GM21619 (cell line): Measurements from ENCODE around the gene OXTR.
"Not testable (repeated sequence)": the region's sequence is repeated elsewhere in the genome, so short reads cannot be mapped to it uniquely, and the experiment has no call there.

Source experiments
- ATAC-seq: cut with Tn5 transposase; IDR thresholded peaks from one replicate; pipeline ENCODE4 v1.9.1; 2021; ENCODE audit not compliant: unreplicated experiment

Gene OXTR

GRCh38 chr3:8743021-8743601, 26.3 kb downstream of the OXTR start:
- ATAC-seq: no peak

DNA sequence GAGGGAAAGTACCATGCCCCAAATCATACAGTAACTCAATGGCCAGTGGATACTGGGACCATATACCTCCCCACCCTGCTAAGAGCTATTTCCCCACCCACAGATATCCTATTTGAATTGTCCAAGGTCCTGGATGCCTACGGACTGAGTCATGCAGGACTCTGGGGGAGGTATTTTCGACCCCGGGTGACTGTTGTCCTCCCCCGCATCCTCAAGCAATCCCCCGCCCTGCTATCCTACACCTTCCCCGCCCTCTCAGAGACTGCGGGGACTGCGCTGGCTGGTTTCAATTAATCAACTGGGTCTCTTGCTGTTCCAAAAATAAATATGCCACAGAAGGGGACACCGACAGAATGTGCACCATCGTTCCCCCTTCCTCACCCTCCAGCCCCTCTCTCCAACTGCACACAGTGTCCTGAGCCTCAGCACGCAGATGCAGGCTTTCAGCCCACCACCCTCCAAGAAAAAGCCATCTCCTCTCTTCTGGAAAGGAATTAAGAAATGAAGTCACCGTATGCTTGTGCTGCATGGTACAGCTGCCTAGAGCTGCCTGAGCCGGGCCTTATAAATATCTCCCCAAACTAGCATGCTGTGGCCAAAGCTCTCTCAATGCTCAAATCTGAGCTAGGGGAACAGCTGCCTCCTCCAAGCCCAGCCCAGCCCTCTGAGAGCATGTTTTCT, 27.7 kb downstream of the OXTR start:
- no peak for ATAC-seq

- ATAC-seq: peak; percentile 65
These were observed 29.5 kb downstream of the OXTR start for GRCh38 chr3:8739757-8740504.

DNA sequence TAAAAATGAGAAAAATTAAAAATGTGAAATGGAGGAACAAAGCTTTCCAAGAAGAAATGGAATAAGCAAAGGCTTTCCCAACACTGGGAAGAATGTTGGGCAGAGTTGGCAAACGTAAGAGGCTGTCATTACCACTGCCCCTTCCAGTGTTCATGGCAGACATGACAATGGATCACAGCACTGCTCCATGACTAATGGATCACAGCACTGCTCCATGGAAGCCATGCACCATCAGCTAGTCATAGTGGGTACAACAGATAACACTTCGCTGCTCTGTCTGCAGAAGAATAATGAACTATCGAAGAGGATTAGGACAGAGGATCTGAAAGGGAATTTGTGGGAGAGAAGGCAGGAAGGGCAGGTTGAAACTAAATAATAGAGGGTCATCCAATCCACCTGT, 30.8 kb downstream of the OXTR start:
- ATAC-seq: no peak

GRCh38 chr3:8737823-8738222, 31.6 kb downstream of the OXTR start:
- no peak for ATAC-seq

- no peak for ATAC-seq
These were observed 32.1 kb downstream of the OXTR start for GRCh38 chr3:8737301-8737700.

- no peak for ATAC-seq
These were observed 33.0 kb downstream of the OXTR start for GRCh38 chr3:8736436-8736835.

DNA sequence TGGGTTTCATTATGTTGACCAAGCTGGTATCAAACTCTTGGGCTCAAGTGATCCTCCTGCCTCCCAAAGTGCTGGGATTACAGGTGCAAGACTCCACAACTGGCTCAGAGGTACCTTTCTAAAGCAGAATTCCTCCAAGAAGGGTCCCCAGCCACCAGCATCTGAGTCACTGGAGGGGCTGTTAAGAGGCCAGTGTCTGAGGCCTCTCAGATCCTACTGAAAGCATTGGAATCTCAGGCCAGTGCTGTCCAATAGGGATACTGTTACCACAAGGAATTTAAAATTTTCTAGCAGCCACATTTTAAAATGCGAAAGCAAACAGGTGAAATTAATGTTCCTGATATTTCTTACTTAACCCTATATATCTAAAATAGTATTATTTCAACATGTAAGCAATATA, 34.5 kb downstream of the OXTR start:
- no peak for ATAC-seq

GRCh38 chr3:8734137-8734878, 35.1 kb downstream of the OXTR start:
- no peak for ATAC-seq

- no peak for ATAC-seq
These were observed 35.9 kb downstream of the OXTR start, which contains the start of gene CAV3 for GRCh38 chr3:8733332-8734094. Gene CAV3 (plus strand): TSS chr3:8733802. CDS start chr3:8733877, 75 bp downstream.

DNA sequence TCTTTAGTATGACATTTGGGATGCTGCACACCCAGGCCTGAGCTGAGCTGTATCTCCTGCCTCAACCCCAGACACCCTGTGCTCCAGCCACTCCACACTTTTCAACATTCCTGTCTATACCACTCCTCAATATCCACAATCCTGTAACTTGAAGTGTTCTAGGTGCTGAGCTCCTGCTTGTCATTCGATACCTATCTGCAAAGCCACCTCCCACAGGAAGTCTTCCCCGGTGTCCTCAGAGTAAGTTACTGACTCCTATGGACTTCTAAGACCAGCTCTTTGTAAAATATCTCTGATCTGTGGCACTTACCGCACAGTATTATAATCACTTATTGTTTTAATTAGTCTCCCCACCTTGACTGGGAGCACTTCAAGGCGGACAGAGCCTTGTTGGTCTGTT, 37.0 kb downstream of the OXTR start:
- no peak for ATAC-seq

GRCh38 chr3:8730656-8731055, 38.8 kb downstream of the OXTR start:
- no peak for ATAC-seq

- ATAC-seq: no peak
These were observed 39.9 kb downstream of the OXTR start for GRCh38 chr3:8729479-8729878.

DNA sequence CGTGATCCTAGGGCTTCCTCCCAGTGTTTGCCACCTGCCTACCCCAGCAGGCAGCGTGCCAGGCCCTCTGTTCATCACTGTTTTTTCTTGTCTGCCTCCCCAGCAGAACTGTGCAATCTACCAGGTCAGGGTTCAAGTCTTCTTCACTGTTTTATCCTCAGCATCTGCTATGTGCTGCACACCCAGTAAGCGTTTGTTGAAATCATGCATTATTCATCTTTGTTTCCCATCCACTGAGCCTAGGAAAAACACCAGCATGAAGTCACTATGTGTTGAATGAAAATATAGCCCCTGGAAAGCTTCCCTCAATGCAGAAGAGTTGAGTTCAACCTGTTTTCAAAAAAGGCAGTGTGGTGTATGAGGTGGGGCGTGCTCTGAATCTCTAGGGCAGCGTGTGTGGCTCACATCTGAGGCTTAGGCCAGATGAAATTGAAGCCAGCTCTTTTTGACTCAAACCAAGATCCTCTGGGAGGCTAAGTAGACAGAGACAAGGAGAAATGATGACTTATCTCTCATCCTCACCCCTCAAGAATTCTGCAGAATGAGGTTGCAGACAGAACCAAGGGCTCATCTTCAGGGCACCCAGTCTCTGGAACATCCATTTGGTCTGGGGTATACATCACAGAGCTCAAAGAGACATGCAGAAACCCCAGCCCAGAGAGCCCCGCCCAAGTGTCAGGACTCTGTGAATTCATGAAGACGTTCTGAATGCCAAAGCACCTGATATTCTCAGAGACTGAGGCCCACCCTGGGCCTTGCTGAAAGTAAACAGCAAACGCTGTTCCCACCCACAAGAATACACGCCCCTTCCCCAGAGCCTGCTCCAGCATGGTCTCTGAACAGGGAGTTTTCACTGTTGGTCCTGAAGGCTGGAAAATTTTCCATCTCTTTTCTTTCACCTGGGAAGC, 41.6 kb downstream of the OXTR start:
- no peak for ATAC-seq

DNA sequence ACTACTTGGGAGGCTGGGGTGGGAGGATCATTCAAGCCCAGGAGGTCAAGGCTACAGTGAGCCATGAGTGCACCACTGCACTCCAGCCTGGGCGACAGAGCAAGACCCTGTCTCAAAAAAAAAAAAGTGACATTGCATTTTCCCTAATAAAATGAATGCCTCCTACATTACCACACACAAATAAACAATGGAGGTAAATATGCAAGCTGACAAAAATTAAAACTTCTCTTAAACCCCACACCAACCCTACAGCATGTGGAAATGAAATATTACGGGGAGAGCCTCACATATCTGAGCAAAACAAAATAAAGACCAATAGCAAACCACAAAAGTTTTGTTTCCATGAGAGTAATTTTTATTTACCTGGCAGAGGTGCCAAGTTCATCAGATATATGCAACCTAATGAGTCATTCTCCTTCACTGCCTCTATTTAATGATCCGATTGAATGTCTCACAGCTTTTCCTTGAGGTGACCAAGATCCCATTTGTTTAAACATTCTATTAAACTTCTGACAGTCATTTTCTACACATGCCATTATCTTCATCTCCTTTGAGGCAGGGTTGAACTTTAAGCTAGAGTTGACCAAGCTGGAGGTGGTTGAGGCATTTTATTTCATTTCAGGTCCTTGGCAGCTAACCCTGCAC, 45.2 kb downstream of the OXTR start:
- ATAC-seq: no peak

DNA sequence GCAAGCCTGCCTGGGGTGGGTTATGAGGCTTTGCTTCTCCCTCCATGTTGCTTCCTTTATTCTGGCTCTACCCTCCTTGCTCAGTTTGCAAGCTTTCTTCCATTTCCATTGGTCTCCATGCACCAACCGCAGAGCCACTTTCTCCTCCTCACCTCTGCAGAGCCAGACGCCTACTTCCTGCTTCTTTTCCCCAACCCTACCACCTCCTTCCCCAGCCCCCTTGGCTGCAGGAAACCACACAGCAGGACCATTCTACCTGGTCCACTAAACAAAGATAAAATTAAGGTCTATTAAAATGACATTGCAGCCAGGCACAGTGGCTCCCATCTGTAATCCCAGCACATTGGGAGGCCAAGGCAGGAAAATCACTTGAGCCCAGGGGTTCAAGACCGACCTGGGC, 45.8 kb downstream of the OXTR start:
- no peak for ATAC-seq

DNA sequence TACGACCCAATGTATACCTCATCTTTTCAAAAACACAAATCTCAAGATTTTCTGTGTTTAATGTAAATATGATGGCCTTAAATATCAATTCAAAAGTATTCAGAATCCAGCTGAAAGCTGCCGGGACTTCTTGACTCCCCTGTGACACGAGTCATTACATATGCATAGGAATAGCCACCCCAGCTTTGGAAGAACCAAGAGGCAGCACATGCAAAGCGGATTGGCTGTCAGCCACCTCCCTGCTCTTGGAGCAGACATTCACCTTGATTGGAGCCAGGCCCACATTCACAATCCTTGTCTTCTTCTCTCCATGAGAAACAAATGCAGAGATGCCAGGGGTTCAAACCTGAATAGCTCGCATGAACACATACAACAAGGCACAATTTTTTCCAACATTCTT, 46.6 kb downstream of the OXTR start:
- no peak for ATAC-seq

DNA sequence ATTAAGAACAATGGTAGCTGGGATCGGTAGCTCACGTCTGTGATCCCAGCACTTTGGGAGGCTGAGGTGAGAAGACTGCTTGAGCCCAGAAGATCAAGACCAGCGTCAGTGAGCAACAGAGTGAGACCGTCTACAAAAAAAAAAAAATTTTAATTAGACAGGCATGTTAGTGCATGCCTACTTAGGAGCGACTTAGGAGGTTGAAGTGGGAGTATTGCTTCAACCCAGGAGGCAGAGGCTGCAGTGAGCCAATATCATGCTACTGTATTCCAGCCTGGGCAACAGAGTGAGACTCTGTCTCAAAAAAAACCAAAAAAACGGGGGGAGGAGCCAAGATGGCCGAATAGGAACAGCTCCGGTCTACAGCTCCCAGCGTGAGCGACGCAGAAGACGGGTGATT, 53.7 kb downstream of the OXTR start:
- ATAC-seq: not testable (repeated sequence)
